ENCODE measurements around the gene PSD4.

GRCh38 chr2:113237604-113238160, 63.9 kb downstream of the PSD4 start:
- TF ChIP-seq CTCF (conservative IDR thresholded peaks at IDR 0.05; ENCODE audit: low read length), result no peak
- TF ChIP-seq EZH2phosphoT487 (IDR thresholded peaks at IDR 0.05; ENCODE audit: borderline replicate concordance), result no peak

Measured in Loucy (cell line).